C4-2B (cell line): ENCODE data around the gene SOHLH1.

ENCODE experiments used
- H3K27ac ChIP-seq: fragments of 450-650 bp; 2 replicates; pipeline ENCODE4 v1.5.1; 2017
- CTCF ChIP-seq: fragments of 450-650 bp; conservative IDR thresholded peaks from 2 replicates; pipeline ENCODE4 v1.5.1; 2017; ENCODE audit warnings: mild to moderate bottlenecking
- ZFX ChIP-seq: fragments of 450-650 bp; IDR thresholded peaks from 2 replicates; pipeline ENCODE4 v1.6.1; 2017

The SOHLH1 gene

GRCh38 chr9:135743546-135744332 lies 44.5 kb upstream of the SOHLH1 start:
- TF ChIP-seq ZFX: no peak
- no peak for TF ChIP-seq CTCF
- H3K27ac ChIP-seq: no peak overlapping the region

GRCh38 chr9:135743021-135743420 lies 43.7 kb upstream of the SOHLH1 start:
- H3K27ac ChIP-seq: no peak overlapping the region
- TF ChIP-seq ZFX (no peak), CTCF (no peak)

- no peak for TF ChIP-seq ZFX
- no peak for TF ChIP-seq CTCF
- H3K27ac ChIP-seq: no peak overlapping the region
Measured at GRCh38 chr9:135741276-135742219, 42.3 kb upstream of the SOHLH1 start.

- H3K27ac ChIP-seq: no peak overlapping the region
Measured at GRCh38 chr9:135739271-135740220, 40.3 kb upstream of the SOHLH1 start.

GRCh38 chr9:135737840-135738521 lies 38.7 kb upstream of the SOHLH1 start:
- no peak overlapping the region for H3K27ac ChIP-seq
- TF ChIP-seq CTCF (no peak), ZFX (no peak)

More at GRCh38 chr9:135739271-135740220, 40.3 kb upstream of the SOHLH1 start:
- TF ChIP-seq ZFX (no peak), CTCF (no peak)

- TF ChIP-seq ZFX (no peak), CTCF (no peak)
- no peak overlapping the region for H3K27ac ChIP-seq
Measured at GRCh38 chr9:135736979-135737839, 37.9 kb upstream of the SOHLH1 start.
